Measurements from ENCODE around the gene IFRD1. TPM values are rescaled to one million over a fixed set of nuclear protein-coding genes. Genes with fewer than 3 reads are reported as not detected.

The IFRD1 gene
- total RNA-seq, 2 experiments from 2014 or later = 45.3 to 46.4 TPM

GRCh38 chr7:112484671-112485167 is 34.5 kb downstream of the IFRD1 start:
- Mint-ChIP-seq H3K4me1 (peaks cover 2% of the 10 kb centered on the region), H3K27me3 (no peaks in the 10 kb centered on the region), H3K9me3 (ENCODE audit: low read depth) (no peaks in the 10 kb centered on the region), H3K36me3 (peaks cover 2% of the 10 kb centered on the region), H3K27ac (no peak overlapping the region), H3K4me3 (no peak overlapping the region)
- ATAC-seq (no peak), DNase-seq (no peak)
- CTCF ChIA-PET = no interaction called here

DNA sequence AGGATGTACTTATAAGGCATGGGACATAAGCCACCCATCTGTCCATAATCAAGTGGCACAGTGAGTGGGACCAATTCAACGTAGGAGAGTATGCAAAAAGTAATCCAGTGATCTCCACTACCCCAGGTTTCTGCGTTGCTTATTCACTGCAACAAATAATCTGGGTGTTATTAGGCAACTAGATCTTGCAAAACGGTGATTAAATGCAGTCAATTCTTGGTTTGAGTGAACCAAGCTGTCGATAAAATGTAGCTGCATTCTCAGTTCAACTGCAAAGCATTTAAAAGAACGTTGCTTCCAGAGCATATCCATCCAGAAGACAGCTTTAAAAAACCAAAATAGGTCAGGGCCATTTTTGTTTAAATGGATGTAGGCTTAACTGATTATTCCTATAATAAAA is 35.5 kb downstream of the IFRD1 start:
- CTCF ChIA-PET = no interaction called here
- no peaks in the 10 kb centered on the region for H3K9me3 Mint-ChIP-seq (ENCODE audit: low read depth)
- H3K27ac Mint-ChIP-seq = no peak overlapping the region
- H3K36me3 Mint-ChIP-seq = peaks cover 2% of the 10 kb centered on the region
- peaks cover 2% of the 10 kb centered on the region for H3K4me1 Mint-ChIP-seq
- H3K27me3 Mint-ChIP-seq = no peaks in the 10 kb centered on the region
- no peak for ATAC-seq
- no peak for DNase-seq
- H3K4me3 Mint-ChIP-seq = no peak overlapping the region

DNA sequence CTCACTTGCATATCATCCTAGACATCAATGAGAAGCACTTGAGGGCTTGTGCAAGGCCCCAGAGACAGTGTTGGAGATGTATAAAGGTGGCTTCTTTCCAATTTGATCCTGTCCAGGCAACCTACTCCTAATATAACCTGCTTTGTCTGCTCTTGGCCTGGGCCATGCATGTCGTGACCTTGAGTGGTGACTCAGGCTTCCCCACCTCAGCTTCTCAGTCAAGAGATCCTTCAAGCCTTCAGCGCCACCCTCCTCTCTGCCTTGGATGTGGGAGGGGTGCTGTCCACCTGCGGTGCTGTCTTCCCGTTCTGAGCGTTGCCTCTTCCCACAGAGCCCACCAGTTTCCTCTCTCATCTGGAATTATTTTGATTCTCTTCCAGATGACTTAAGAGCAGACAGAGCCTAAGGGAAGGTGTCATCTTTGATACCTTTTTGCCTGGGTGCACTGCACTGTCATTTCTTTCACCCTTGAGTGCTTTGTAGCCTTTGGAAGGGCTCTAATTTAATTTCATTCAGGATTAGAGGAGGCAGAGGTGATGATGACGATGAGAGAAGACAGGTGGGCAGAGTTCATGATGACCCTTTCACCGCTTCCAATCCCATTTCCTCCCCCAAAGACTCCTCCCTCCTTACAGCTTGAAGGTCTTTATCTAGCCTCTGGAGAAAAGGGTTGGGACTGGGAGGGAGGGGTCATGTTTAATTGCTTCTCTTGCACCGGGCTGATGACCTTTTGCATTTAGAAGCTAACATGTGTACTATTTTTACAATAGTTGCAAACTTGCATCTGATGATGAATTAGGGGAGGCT is 37.4 kb downstream of the IFRD1 start:
- CTCF ChIA-PET = no interaction called here
- Mint-ChIP-seq H3K4me1 (peaks cover 2% of the 10 kb centered on the region), H3K27me3 (no peaks in the 10 kb centered on the region), H3K4me3 (no peak overlapping the region), H3K27ac (no peak overlapping the region), H3K36me3 (peaks cover 2% of the 10 kb centered on the region), H3K9me3 (ENCODE audit: low read depth) (no peaks in the 10 kb centered on the region)
- ATAC-seq = no peak
- no peak for DNase-seq

- H3K36me3 Mint-ChIP-seq = peaks cover 2% of the 10 kb centered on the region
- no peaks in the 10 kb centered on the region for H3K27me3 Mint-ChIP-seq
- peaks cover 2% of the 10 kb centered on the region for H3K4me1 Mint-ChIP-seq
- no peak for ATAC-seq
- H3K9me3 Mint-ChIP-seq (ENCODE audit: low read depth) = no peaks in the 10 kb centered on the region
- DNase-seq = no peak
- CTCF ChIA-PET = no interaction called here
- no peak overlapping the region for H3K4me3 Mint-ChIP-seq
- no peak overlapping the region for H3K27ac Mint-ChIP-seq
Measured at GRCh38 chr7:112488264-112488552, 37.9 kb downstream of the IFRD1 start.

GRCh38 chr7:112492186-112492585 is 41.9 kb downstream of the IFRD1 start:
- H3K4me3 Mint-ChIP-seq = no peak overlapping the region
- CTCF ChIA-PET = no interaction called here
- DNase-seq (no peak), ATAC-seq (no peak)
- no peaks in the 10 kb centered on the region for H3K4me1 Mint-ChIP-seq
- peaks cover 2% of the 10 kb centered on the region for H3K36me3 Mint-ChIP-seq
- peaks cover 21% of the 10 kb centered on the region for H3K27me3 Mint-ChIP-seq
- no peaks in the 10 kb centered on the region for H3K9me3 Mint-ChIP-seq (ENCODE audit: low read depth)
- no peak overlapping the region for H3K27ac Mint-ChIP-seq

DNA sequence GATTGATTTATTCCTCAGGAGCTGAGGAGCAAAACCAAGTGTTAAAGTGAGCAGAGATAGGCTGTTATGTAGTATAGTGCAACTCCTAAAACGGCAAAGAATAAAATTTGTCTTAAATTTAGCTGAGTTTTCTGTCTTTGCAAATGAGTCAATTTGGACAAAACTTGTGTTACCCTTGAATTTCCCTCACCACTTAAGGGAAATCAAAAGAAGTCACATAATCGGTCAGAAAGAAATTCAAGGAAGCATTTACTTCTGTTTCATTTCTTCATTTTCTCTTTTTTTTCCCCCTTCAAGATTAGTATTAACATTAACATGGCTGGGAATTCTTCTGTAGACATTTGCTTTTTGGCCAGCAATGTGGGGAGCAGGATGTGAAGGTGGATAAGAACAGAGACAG is 44.4 kb downstream of the IFRD1 start:
- DNase-seq = no peak
- H3K9me3 Mint-ChIP-seq (ENCODE audit: low read depth) = no peaks in the 10 kb centered on the region
- H3K36me3 Mint-ChIP-seq = no peaks in the 10 kb centered on the region
- H3K27me3 Mint-ChIP-seq = peaks cover 30% of the 10 kb centered on the region
- no peak overlapping the region for H3K4me3 Mint-ChIP-seq
- CTCF ChIA-PET = no interaction called here
- no peak for ATAC-seq
- no peaks in the 10 kb centered on the region for H3K4me1 Mint-ChIP-seq
- H3K27ac Mint-ChIP-seq = no peak overlapping the region

DNA sequence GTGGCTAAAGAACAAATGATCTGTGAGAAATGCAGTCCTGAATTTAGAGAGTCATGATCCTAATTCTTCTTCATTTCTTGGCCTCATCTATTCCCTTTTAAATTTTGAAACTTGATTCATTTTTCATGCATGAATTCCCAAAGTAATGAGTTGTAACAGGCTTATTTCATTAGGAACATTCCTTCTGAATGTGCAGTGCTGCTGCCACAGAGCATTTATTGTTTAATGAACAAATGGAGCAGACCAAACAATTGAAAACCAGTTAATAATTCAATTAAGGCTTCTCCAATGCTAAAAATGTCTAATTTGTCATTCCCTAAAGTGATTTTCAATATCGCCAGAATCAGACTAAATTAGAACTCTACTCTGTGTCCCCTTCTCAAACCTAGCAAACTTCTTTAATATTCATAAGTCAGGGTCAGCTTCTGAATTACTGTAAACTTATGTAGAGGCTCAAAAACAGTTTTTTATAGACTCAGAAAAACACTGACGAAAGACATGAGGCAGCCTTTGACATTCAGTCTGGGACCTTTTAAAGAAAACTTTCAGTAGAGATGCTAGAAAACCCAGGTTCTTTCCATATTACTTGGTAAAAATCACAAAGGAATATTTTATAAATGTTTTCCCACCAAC is 45.0 kb downstream of the IFRD1 start:
- no peak for DNase-seq
- no peak overlapping the region for H3K4me3 Mint-ChIP-seq
- ATAC-seq = no peak
- H3K4me1 Mint-ChIP-seq = no peaks in the 10 kb centered on the region
- no peaks in the 10 kb centered on the region for H3K9me3 Mint-ChIP-seq (ENCODE audit: low read depth)
- CTCF ChIA-PET = no interaction called here
- H3K27me3 Mint-ChIP-seq = peaks cover 31% of the 10 kb centered on the region
- H3K27ac Mint-ChIP-seq = no peak overlapping the region
- no peaks in the 10 kb centered on the region for H3K36me3 Mint-ChIP-seq

DNA sequence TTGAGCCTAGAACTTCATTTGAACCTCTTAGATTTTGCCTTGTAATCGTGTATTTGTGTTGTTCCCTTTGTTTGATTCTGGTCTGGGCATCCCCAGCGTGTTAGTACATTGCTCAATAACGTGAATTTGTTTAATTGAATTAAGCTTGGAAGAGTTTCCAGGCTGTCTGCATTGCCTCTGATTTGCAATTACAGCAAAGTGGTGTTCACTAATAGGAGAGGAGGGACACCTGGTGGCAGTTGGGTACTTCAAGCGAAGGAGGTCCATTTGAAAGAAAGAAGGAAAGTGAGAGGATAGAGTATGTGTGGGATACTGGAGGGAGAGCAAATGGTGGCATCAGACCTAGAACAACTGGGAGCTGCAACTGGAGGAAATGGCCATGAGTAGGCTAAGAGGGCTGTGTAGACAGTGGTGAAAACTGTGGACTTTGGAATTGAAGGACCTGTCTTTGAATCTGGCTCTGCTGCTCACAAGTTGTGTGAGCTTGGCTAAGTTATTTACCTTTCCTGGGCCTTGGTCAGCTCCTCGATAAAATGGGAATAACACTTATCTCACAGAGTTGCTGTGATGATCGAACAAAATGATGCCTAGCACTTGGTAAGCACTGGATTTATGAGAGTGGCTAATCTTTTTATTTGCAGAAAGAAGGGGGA is 45.7 kb downstream of the IFRD1 start:
- DNase-seq (peak; percentile 44), ATAC-seq (no peak)
- H3K4me1 Mint-ChIP-seq = no peaks in the 10 kb centered on the region
- no peak overlapping the region for H3K27ac Mint-ChIP-seq
- CTCF ChIA-PET = interaction anchor here (0.9 to 1.5 kb wide), 2 partner anchors 14 to 45 kb away, joined by 3 to 5 read pairs; partner anchors contain the start of gene IFRD1
- H3K9me3 Mint-ChIP-seq (ENCODE audit: low read depth) = no peaks in the 10 kb centered on the region
- H3K4me3 Mint-ChIP-seq = no peak overlapping the region
- H3K27me3 Mint-ChIP-seq = peaks cover 35% of the 10 kb centered on the region
- H3K36me3 Mint-ChIP-seq = no peaks in the 10 kb centered on the region

- CTCF ChIA-PET = interaction anchor here (0.7 to 1.5 kb wide), 3 partner anchors 12 to 582 kb away, joined by 3 to 4 read pairs (median 3); no protein-coding TSS in a partner anchor
- no peaks in the 10 kb centered on the region for H3K36me3 Mint-ChIP-seq
- ATAC-seq (no peak), DNase-seq (no peak)
- no peak overlapping the region for H3K4me3 Mint-ChIP-seq
- H3K27ac Mint-ChIP-seq = no peak overlapping the region
- no peaks in the 10 kb centered on the region for H3K9me3 Mint-ChIP-seq (ENCODE audit: low read depth)
- no peaks in the 10 kb centered on the region for H3K4me1 Mint-ChIP-seq
- peaks cover 39% of the 10 kb centered on the region for H3K27me3 Mint-ChIP-seq
Measured at GRCh38 chr7:112497481-112497880, 47.2 kb downstream of the IFRD1 start.

DNA sequence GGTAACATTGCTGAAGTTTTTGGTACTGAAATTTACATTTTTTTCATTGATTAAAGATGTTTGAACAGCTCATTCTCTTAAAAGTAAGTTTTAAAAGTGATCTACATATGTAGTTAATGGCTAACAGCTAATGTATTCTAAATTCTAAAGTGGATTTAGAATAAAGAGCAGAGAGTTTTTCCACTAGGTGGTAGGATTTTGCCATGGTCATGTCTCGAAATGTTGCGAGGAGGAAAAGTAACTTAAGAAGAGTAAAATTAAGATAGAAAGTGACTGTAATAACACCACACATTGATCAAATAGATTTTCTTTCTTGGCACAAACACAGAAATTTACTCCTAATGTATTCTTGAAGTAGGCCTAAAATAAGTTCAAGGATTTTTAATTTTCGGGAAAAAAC is 50.4 kb downstream of the IFRD1 start:
- ATAC-seq (no peak), DNase-seq (no peak)
- Mint-ChIP-seq H3K4me3 (no peak overlapping the region), H3K4me1 (no peaks in the 10 kb centered on the region), H3K27me3 (peaks cover 33% of the 10 kb centered on the region), H3K27ac (no peak overlapping the region), H3K36me3 (no peaks in the 10 kb centered on the region), H3K9me3 (ENCODE audit: low read depth) (no peaks in the 10 kb centered on the region)
- CTCF ChIA-PET = interaction anchor here (0.7 kb wide), 1 partner anchor 397 kb away, joined by 3 read pairs; no protein-coding TSS in a partner anchor

DNA sequence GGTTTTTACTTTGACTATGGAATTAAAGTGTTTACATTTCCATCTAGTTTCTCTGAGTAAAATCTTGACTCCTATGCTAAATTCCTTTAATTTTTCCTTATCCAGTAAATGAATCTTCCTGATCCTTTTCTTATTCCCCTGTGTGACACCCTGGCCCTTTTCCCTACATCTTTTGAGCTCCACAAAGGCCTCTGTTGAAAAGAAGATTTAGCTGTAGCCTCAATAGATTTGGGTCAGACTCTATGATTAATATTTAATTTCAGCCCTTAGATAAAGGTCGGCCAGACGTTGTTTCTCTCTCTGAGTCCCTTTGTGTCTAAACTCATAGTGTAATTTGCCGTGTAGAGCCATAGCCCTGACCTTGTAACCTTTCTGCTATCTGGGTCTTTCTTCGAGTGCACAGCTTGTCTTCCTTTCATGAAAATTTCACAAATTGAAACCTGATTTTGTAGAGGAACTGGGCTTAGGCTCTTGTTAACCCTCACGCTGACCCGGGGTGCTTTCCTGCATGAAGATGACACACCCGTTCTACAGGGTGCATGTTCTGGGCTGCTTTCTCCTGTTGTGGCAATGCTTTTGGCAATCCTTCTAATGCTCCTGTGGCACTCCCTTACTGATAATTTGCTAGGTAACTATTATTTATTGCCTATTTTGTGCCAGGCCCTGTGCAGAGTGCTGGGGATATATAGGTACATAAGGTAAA is 51.7 kb downstream of the IFRD1 start:
- no peak for ATAC-seq
- no peaks in the 10 kb centered on the region for H3K9me3 Mint-ChIP-seq (ENCODE audit: low read depth)

DNA sequence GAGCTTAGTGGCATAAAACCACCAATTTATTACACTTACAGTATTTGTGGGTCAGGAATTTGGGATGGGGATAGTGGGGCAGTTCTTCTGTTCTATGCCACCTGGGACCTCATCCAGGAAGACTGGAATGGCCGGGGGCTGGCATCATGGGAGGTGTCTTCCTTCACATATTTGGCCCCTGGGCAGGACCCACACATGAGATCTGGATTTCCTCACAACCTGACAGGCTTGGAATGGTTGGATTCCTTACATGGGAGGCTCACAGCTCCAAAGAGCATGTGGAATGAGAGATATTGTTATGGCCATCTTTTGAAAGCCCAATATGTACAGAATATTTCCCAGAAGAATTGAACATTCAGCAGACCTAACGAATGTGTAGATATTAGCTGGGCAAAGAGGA is 52.4 kb downstream of the IFRD1 start:
- Mint-ChIP-seq H3K4me1 (no peaks in the 10 kb centered on the region), H3K27me3 (peaks cover 15% of the 10 kb centered on the region), H3K4me3 (no peak overlapping the region), H3K9me3 (ENCODE audit: low read depth) (no peaks in the 10 kb centered on the region), H3K27ac (no peak overlapping the region), H3K36me3 (no peaks in the 10 kb centered on the region)
- no peak for ATAC-seq
- no peak for DNase-seq
- CTCF ChIA-PET = no interaction called here

More for the DNA sequence above, 51.7 kb downstream of the IFRD1 start:
- Mint-ChIP-seq H3K27me3 (peaks cover 20% of the 10 kb centered on the region), H3K4me1 (no peaks in the 10 kb centered on the region), H3K27ac (no peak overlapping the region), H3K4me3 (no peak overlapping the region), H3K36me3 (no peaks in the 10 kb centered on the region)
- no peak for DNase-seq
- CTCF ChIA-PET = no interaction called here

GRCh38 chr7:112503361-112503972 is 53.2 kb downstream of the IFRD1 start:
- Mint-ChIP-seq H3K27me3 (peaks cover 14% of the 10 kb centered on the region), H3K9me3 (ENCODE audit: low read depth) (no peaks in the 10 kb centered on the region), H3K4me1 (no peaks in the 10 kb centered on the region), H3K27ac (no peak overlapping the region), H3K36me3 (no peaks in the 10 kb centered on the region), H3K4me3 (no peak overlapping the region)
- CTCF ChIA-PET = no interaction called here
- DNase-seq (no peak), ATAC-seq (no peak)

Measured in activated CD8-positive, alpha-beta memory T cell treated with anti-CD3 and anti-CD28 coated beads, Interleukin-2, amount 10 ng/mL, durations not matched to agents 7 days and 5 days (primary cell).